Measurements from ENCODE around the gene RRP9. TPM values are rescaled to one million over a fixed set of nuclear protein-coding genes. Genes with fewer than 3 reads are reported as not detected.
"Not testable (repeated sequence)": the region's sequence is repeated elsewhere in the genome, so short reads cannot be mapped to it uniquely, and the experiment has no call there.

The RRP9 gene
- total RNA-seq, 1 donor from 2014 or later, result 18.7 TPM

- no peak for DNase-seq
Measured at GRCh38 chr3:51937611-51938450, 3.9 kb downstream of the RRP9 start.

- DNase-seq, result no peak
Measured at GRCh38 chr3:51937014-51937413, 4.7 kb downstream of the RRP9 start.

GRCh38 chr3:51935886-51936755 lies 5.6 kb downstream of the RRP9 start:
- DNase-seq, result no peak

- DNase-seq, result no peak
Measured at GRCh38 chr3:51934991-51935885, 6.5 kb downstream of the RRP9 start.

- DNase-seq, result no peak
Measured at GRCh38 chr3:51934139-51934850, 7.4 kb downstream of the RRP9 start.

- no peak for DNase-seq
Measured at GRCh38 chr3:51933471-51934138, 8.1 kb downstream of the RRP9 start.

GRCh38 chr3:51932471-51933370 lies 9.0 kb downstream of the RRP9 start:
- DNase-seq, result no peak

GRCh38 chr3:51931756-51932155 lies 9.9 kb downstream of the RRP9 start:
- DNase-seq, result no peak

GRCh38 chr3:51930439-51930838 lies 11.3 kb downstream of the RRP9 start:
- no peak for DNase-seq

- no peak for DNase-seq
Measured at GRCh38 chr3:51929420-51930003, 12.2 kb downstream of the RRP9 start.

GRCh38 chr3:51928981-51929380 lies 12.7 kb downstream of the RRP9 start:
- DNase-seq, result not testable (repeated sequence)

- DNase-seq, result no peak
Measured at GRCh38 chr3:51928438-51928837, 13.3 kb downstream of the RRP9 start.

GRCh38 chr3:51927061-51927977 lies 14.4 kb downstream of the RRP9 start:
- DNase-seq, result no peak

GRCh38 chr3:51921081-51921578 lies 20.6 kb downstream of the RRP9 start:
- no peak for DNase-seq

GRCh38 chr3:51916418-51916817 lies 25.3 kb downstream of the RRP9 start:
- no peak for DNase-seq

- no peak for DNase-seq
Measured at GRCh38 chr3:51908026-51908425, 33.7 kb downstream of the RRP9 start.

- DNase-seq, result no peak
Measured at GRCh38 chr3:51904034-51904823, 37.5 kb downstream of the RRP9 start.

GRCh38 chr3:51902361-51902760 lies 39.3 kb downstream of the RRP9 start:
- not testable (repeated sequence) for DNase-seq

All from dermis blood vessel endothelial cell (primary cell).